GM12864 (cell line): Measurements from ENCODE around the gene ALOX5.

Experiments
- DNase-seq: peaks from one replicate; pipeline ENCODE4 v3.0.0-alpha.2; 2011; ENCODE audit warnings: low read depth
- H3K4me3 ChIP-seq: 2 replicates; pipeline ENCODE4 v1.5.1; 2011; ENCODE audit warnings: mild to moderate bottlenecking, low read depth, low read length, control low read depth
- TF ChIP-seq, protein P1 (sequence below): IDR thresholded peaks from 2 replicates; pipeline ENCODE4 v1.5.1; 2011; ENCODE audit warnings: low read depth, mild to moderate bottlenecking, moderate library complexity, low read length, control low read depth, inconsistent platforms; ENCODE audit errors: missing control alignments

ALOX5 gene

GRCh38 chr10:45377321-45377720 is 3.3 kb downstream of the ALOX5 start:
- H3K4me3 ChIP-seq = no peak overlapping the region; the same call in 1 of the 2 replicates
- no peak for DNase-seq
- TF ChIP-seq, protein P1, sequence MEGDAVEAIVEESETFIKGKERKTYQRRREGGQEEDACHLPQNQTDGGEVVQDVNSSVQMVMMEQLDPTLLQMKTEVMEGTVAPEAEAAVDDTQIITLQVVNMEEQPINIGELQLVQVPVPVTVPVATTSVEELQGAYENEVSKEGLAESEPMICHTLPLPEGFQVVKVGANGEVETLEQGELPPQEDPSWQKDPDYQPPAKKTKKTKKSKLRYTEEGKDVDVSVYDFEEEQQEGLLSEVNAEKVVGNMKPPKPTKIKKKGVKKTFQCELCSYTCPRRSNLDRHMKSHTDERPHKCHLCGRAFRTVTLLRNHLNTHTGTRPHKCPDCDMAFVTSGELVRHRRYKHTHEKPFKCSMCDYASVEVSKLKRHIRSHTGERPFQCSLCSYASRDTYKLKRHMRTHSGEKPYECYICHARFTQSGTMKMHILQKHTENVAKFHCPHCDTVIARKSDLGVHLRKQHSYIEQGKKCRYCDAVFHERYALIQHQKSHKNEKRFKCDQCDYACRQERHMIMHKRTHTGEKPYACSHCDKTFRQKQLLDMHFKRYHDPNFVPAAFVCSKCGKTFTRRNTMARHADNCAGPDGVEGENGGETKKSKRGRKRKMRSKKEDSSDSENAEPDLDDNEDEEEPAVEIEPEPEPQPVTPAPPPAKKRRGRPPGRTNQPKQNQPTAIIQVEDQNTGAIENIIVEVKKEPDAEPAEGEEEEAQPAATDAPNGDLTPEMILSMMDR = no peak

DNA sequence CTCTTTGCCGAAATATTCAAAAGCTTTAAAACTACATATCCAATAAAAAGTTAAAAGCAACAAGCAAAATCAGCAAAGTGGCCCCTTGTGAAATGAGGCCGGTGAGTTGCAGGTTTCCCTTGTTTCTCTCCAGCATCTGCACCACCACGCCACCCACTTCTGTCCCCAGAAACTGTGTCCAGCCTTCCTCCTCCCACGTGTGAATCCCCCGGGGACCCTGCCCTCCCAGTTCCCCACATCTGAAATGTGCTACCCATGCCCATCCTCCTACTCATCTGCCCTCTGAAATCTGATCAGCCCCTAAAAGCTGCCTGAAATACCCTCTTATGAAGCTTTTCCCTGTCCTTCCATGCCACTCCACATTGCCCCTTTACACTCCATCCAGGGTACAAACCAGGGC is 3.8 kb downstream of the ALOX5 start:
- TF ChIP-seq, protein P1 = no peak
- H3K4me3 ChIP-seq = no peak overlapping the region
- DNase-seq = no peak

DNA sequence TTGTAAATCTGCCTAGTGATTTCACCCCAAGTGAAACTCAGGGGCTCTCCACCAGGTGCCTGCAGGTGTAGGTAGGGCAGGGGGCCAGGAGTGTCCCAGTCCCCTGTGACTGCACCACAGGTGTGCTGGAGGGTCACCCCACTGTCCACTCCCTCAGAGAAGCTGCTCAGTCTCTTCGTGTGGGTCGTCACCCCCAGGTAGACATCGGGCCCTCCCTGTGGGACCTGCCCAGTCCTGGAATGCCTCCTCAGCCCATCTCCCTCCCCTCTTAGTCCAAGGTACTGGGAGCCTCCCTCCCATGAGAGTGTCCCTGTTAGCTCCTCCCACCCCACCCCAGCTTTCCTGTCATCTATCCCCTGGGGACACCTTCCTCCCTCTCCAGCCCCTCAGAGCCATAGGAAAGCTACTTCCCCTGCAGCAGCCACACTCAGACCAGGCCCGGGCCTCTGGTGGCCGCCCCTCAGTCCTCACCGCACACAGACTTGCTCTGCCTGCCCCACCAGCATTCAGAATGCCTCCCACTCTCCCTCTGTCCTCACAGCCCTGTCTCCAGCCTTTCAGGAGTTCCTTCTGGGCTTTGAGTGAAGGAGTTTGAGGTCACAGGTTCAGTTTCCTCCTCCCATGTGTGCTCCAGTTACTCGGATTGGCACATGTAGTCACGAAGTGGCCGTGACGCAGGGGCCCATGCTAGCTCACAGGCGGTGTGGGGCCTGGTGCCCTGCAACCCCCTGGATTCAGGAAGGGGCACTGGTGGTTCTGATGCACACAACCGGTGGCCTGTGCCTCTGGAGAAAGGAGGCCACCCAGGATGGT is 5.1 kb downstream of the ALOX5 start:
- H3K4me3 ChIP-seq = no peak overlapping the region
- TF ChIP-seq, protein P1 = no peak
- no peak for DNase-seq

GRCh38 chr10:45379891-45380540 is 6.0 kb downstream of the ALOX5 start:
- DNase-seq = no peak
- no peak overlapping the region for H3K4me3 ChIP-seq
- TF ChIP-seq, protein P1 = no peak

DNA sequence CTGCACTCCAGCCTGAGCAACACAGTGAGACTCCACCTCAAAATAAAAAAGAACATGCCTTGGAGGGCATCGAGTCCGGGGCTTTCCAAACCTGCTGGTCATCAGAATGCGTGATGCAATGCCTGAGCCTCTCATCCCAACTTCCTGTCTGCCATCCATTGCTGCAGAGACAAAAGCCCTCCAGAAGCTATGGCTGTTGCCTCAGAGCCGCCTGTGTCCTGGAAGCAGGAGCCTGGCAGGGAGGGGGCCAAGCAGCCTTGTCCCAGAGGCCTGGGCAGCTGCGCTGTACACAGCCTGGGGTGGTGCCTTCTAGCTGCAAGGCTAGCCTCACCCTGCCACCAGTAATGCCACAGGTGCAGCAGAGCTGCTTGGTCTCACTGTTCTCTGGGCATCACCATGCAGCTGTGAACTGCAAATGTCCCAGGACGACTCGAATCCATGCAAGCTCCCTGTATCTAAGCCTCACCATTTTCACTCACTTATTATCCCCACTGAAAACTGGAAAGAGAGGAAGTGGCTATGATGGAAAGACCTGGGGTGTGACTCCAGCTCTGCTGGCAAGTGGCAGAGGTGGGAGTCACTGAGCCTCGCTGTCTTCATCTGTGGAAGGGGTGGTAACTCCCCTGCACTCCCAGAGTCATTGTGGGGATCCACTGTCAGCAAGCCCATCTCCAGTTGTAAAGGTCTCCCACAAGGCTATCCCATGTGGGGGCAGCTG is 7.0 kb downstream of the ALOX5 start:
- TF ChIP-seq, protein P1 = no peak
- no peak overlapping the region for H3K4me3 ChIP-seq
- no peak for DNase-seq

- TF ChIP-seq, protein P1 = no peak
- no peak for DNase-seq
- no peak overlapping the region for H3K4me3 ChIP-seq
Measured at GRCh38 chr10:45382591-45382990, 8.6 kb downstream of the ALOX5 start.
